Measurements from ENCODE around the gene BEGAIN.

GRCh38 chr14:100567009-100567876 lies 20.0 kb downstream of the BEGAIN start:
- TF ChIP-seq POLR2A (IDR thresholded peaks at IDR 0.05; ENCODE audit: low read length) (no peak), GATA1 (IDR thresholded peaks at IDR 0.05; ENCODE audit: low read depth, low read length) (no peak)
